Fibroblast of pulmonary artery (primary cell): Measurements from ENCODE around the gene PLA2R1.
"Not testable (repeated sequence)": the region's sequence is repeated elsewhere in the genome, so short reads cannot be mapped to it uniquely, and the experiment has no call there.

ENCODE experiments used
- DNase-seq: peaks from one replicate; pipeline ENCODE4 v3.0.0-alpha.2; 2010; ENCODE audit warnings: low read depth
- H3K4me3 ChIP-seq: replicated peaks from 2 replicates; pipeline ENCODE4 v1.5.1; 2011; ENCODE audit warnings: low read depth, mild to moderate bottlenecking, control low read depth, low read length, moderate library complexity
- TF ChIP-seq, protein P1 (sequence below): IDR thresholded peaks from 2 replicates; pipeline ENCODE4 v1.5.1; 2011; ENCODE audit warnings: mild to moderate bottlenecking, control low read depth, low read length, inconsistent platforms; ENCODE audit errors: missing control alignments

The PLA2R1 gene

GRCh38 chr2:159976527-159977160 is 85.8 kb downstream of the PLA2R1 start:
- TF ChIP-seq, protein P1, sequence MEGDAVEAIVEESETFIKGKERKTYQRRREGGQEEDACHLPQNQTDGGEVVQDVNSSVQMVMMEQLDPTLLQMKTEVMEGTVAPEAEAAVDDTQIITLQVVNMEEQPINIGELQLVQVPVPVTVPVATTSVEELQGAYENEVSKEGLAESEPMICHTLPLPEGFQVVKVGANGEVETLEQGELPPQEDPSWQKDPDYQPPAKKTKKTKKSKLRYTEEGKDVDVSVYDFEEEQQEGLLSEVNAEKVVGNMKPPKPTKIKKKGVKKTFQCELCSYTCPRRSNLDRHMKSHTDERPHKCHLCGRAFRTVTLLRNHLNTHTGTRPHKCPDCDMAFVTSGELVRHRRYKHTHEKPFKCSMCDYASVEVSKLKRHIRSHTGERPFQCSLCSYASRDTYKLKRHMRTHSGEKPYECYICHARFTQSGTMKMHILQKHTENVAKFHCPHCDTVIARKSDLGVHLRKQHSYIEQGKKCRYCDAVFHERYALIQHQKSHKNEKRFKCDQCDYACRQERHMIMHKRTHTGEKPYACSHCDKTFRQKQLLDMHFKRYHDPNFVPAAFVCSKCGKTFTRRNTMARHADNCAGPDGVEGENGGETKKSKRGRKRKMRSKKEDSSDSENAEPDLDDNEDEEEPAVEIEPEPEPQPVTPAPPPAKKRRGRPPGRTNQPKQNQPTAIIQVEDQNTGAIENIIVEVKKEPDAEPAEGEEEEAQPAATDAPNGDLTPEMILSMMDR = no peak
- DNase-seq = no peak
- no peak overlapping the region for H3K4me3 ChIP-seq

DNA sequence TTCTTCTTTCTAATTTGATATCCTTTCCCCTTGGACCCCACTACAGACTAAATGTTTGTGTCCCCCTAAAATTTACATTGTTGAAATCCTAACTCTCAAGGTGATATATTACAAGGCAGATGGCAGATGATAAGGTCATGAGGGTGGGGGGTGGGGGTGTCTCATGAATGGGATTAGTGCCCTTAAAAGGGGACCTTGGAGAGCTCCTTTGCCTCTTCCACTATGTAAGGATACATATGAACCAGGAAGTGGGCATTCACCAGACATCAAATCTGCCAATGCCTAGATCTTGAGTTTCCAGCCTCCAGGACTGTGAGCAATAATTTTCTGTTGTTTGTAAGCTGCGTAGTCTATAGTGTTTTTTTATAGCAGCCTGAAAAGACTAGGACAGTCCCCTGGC is 89.1 kb downstream of the PLA2R1 start:
- DNase-seq = no peak
- TF ChIP-seq, protein P1 = no peak

DNA sequence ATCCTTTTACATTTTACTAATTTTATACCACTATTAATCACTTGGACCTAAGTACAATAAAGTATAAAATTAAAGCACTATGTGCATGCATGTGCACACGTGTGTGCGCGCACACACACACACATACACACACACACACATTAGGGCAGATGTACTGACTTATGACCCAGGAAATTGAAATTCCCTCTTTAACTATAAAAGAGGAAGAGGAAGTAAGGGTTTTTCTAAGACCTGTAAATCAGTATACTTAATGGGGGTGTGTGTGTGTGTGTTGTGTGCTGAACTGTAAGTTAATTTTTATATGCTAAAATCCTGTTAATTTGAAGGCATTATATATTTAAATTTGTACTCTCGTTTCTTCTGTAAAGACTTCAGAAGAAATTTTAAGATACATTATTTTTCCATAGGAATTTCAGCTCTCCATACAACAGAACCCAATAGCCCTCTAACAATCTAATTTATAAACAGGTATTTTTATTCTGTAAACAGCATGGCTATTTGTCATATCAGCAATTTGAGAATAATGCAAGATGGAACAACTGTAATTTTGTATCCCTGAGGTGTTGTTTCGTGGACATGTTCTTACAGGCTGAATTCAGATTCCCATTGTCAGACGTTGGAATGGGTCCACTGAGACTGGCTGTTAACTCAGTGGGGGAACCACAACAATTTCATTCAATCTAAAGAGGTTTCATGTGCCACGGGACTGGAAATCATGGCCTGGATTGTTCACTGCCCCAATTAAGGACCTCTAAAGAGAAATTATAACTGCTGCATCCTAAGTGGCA is 90.9 kb downstream of the PLA2R1 start:
- no peak for DNase-seq

More for the DNA sequence above, 89.1 kb downstream of the PLA2R1 start:
- no peak overlapping the region for H3K4me3 ChIP-seq

GRCh38 chr2:159970548-159970947 is 91.9 kb downstream of the PLA2R1 start:
- not testable (repeated sequence) for H3K4me3 ChIP-seq, DNase-seq

More for the DNA sequence above, 90.9 kb downstream of the PLA2R1 start:
- TF ChIP-seq, protein P1 = no peak
- no peak overlapping the region for H3K4me3 ChIP-seq

GRCh38 chr2:159968279-159968900 is 94.0 kb downstream of the PLA2R1 start:
- no peak overlapping the region for H3K4me3 ChIP-seq
- TF ChIP-seq, protein P1 = peak; percentile 71
- peak; percentile 81 for DNase-seq

DNA sequence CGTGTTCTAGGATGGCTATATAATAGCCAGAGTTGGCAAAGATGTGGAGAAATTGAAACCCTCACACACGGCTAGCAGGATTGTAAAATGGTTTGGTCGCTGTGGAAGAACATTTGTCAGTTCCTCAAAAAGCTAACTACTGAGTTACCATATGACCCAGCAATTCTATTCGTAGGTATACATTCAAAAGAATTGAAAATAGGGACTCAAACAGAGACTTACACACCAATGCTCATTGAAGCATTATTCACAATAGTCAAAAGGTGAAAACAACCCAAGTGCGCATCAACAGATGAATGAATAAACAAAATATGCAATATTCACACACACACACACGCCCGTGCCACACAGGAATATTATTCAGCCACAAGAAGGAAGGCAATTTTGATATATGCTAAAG is 98.7 kb downstream of the PLA2R1 start:
- TF ChIP-seq, protein P1 = no peak
- no peak for DNase-seq
- H3K4me3 ChIP-seq = no peak overlapping the region

GRCh38 chr2:159962513-159962912 is 99.9 kb downstream of the PLA2R1 start:
- not testable (repeated sequence) for DNase-seq, H3K4me3 ChIP-seq
